ENCODE results near the gene NABP1. TPM values are rescaled to one million over a fixed set of nuclear protein-coding genes. Genes with fewer than 3 reads are reported as not detected.

Gene NABP1
- total RNA-seq, 6 experiments from 2014 or later, result 5.2 to 28.2 (median 20.7) TPM

DNA sequence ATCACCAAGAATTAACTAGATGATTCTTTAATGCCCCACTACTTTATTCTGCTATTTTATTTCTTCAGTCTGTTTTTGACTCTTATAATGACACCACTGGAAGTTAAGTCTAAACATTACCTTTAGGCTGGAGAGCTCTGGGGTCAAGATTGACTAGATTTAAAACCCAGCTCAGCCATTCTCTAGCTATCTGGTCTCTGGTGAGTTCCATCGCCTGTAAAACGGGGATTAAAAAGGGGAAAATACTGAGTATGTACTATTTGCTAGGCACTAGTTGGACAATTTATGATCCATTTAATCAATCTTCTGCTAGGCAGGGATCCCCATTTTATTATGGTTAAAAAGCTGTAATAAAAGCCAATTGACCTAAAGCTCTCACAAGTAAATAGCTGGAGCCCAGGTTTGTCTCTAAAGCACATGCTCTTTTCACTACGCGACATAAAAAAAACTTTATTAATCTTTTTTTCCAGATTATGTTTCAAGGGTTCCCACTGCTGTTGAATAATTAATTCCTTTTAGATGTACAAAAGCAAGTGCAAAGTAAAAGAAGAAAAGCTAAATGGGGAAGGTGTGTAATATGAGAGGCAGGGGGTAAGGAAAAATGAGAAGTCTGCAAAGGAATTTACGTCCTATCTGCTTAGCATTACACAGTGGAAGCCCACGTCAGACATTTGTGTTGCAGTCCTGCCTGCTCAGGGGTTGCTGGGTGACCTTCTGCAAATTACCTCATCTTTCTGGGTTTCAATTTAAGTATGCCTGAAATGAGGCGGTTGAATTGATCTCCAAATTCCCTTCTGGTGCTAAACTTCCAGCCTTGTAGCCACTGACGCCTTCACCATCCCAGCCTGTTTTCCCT is 918 bp upstream of the NABP1 start:
- peak overlapping the region; percentile 49 to 68 (median 55) for H3K4me3 ChIP-seq
- ATAC-seq (peak; percentile 33 to 41 (median 35)), DNase-seq (peak in 1 of 3 donors; percentile 26)
- WGBS (ENCODE audit: insufficient coverage, low coverage, low lambda C conversion rate, missing lambda C conversion rate), result 34% methylated on average over 7 of the region's 8 CpGs
- TF ChIP-seq POLR2A (IDR thresholded peaks at IDR 0.05), result no peak
- TF ChIP-seq, protein P1, sequence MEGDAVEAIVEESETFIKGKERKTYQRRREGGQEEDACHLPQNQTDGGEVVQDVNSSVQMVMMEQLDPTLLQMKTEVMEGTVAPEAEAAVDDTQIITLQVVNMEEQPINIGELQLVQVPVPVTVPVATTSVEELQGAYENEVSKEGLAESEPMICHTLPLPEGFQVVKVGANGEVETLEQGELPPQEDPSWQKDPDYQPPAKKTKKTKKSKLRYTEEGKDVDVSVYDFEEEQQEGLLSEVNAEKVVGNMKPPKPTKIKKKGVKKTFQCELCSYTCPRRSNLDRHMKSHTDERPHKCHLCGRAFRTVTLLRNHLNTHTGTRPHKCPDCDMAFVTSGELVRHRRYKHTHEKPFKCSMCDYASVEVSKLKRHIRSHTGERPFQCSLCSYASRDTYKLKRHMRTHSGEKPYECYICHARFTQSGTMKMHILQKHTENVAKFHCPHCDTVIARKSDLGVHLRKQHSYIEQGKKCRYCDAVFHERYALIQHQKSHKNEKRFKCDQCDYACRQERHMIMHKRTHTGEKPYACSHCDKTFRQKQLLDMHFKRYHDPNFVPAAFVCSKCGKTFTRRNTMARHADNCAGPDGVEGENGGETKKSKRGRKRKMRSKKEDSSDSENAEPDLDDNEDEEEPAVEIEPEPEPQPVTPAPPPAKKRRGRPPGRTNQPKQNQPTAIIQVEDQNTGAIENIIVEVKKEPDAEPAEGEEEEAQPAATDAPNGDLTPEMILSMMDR (IDR thresholded peaks at IDR 0.05), result no peak
- intact Hi-C loops (cut with DNase I), result no loop called here
- H3K4me1 ChIP-seq, result peaks cover 0 to 6% (median 0%) of the 10 kb centered on the region in 4 donors
- peaks cover 0 to 4% (median 2%) of the 10 kb centered on the region in 4 donors for H3K36me3 ChIP-seq
- no peaks in the 10 kb centered on the region for H3K27me3 ChIP-seq
- no peaks in the 10 kb centered on the region for H3K9me3 ChIP-seq
- peak overlapping the region; percentile 97 to 98 (median 98) for H3K27ac ChIP-seq

DNA sequence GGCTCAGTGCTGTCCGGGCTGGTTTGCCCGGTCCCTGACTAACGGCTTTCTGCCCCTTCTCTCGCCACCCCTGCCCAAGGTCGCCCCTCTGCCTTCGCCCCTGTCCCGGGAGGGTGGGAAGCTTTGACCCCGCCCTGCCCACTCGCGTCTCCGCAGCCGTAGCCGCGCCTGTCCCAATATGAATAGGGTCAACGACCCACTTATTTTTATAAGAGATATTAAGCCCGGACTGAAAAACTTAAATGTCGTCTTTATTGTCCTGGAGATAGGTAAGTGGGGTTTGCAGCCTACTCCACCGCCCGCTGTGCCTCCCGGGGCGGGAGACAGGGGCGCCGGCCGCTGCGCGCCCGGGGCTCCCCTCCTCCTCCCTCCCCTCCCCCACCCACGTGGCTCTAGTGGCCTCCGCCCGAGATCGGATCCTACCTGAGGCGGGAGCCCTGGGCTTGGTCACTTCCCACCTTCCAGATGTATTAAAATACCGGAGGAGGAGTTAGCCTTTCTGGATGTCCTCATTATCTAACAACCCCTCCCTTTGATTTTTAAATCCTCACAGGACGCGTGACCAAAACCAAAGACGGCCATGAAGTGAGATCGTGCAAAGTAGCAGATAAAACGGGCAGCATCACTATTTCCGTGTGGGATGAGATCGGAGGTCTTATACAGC is 633 bp downstream of the NABP1 start:
- Histone ChIP-seq H3K36me3 (peaks cover 0 to 18% (median 8%) of the 10 kb centered on the region in 4 donors), H3K4me1 (peaks cover 0 to 6% (median 0%) of the 10 kb centered on the region in 4 donors), H3K27me3 (no peaks in the 10 kb centered on the region), H3K27ac (peak overlapping the region; percentile 82 to 98 (median 94)), H3K4me3 (peak overlapping the region; percentile 68 to 73 (median 73)), H3K9me3 (no peaks in the 10 kb centered on the region)
- TF ChIP-seq, protein P1 (IDR thresholded peaks at IDR 0.05), result no peak
- TF ChIP-seq POLR2A (IDR thresholded peaks at IDR 0.05), result no peak
- peak; percentile 9 to 37 (median 24) for ATAC-seq
- 9% methylated on average over 19 of the region's 40 CpGs for WGBS (ENCODE audit: insufficient coverage, low coverage, low lambda C conversion rate, missing lambda C conversion rate)
- peak; percentile 73 to 79 (median 77) for DNase-seq
- intact Hi-C loops (cut with DNase I), result no loop called here

DNA sequence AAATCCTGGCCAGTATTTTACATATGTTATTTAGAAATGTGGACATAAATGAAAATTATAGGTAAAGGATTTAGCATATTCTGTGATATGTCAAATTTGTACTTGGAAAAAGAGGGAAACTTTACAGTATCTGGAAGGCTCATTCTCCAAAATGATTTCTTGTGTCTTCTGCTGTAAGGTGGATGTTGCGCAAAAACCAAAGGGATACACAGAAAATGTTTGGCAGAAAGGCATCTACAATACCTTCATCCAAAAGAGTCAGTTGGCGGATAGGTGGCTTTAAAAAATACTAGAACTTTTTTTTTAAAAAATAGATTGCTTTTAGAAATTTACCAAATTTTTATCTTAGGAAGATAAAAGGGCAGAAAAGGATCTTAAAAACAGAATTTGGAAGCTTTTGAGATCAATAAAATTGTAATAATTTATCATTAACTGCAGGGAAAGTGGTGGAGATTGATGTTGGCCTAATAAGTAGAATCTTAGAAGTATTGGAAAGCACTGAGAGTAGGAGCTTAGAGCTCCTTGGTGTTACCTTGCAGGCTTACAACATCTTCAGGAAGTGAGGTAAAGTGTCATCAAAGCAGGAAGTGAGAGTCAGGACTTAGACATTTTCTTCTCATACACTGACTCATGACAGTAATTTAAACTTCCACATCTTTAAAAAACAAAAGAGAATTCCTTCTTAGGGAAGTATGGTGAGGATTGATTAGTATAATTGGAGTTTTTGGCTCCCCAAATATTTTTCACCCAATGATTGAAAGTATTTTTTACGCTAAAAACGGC is 2.1 kb downstream of the NABP1 start:
- no peaks in the 10 kb centered on the region for H3K27me3 ChIP-seq
- peaks cover 0 to 6% (median 0%) of the 10 kb centered on the region in 4 donors for H3K4me1 ChIP-seq
- intact Hi-C loops (cut with DNase I), result no loop called here
- H3K36me3 ChIP-seq, result peaks cover 0 to 31% (median 15%) of the 10 kb centered on the region in 4 donors
- H3K4me3 ChIP-seq, result peak overlapping the region in 2 of 3 donors; percentile 68 to 73
- DNase-seq (no peak), ATAC-seq (no peak)
- H3K9me3 ChIP-seq, result no peaks in the 10 kb centered on the region
- 87% methylated on average over 4 of the region's 4 CpGs for WGBS (ENCODE audit: insufficient coverage, low coverage, low lambda C conversion rate, missing lambda C conversion rate)
- TF ChIP-seq, protein P1 (IDR thresholded peaks at IDR 0.05), result no peak
- no peak for TF ChIP-seq POLR2A (IDR thresholded peaks at IDR 0.05)
- peak overlapping the region in 2 of 3 donors; percentile 94 to 98 for H3K27ac ChIP-seq

DNA sequence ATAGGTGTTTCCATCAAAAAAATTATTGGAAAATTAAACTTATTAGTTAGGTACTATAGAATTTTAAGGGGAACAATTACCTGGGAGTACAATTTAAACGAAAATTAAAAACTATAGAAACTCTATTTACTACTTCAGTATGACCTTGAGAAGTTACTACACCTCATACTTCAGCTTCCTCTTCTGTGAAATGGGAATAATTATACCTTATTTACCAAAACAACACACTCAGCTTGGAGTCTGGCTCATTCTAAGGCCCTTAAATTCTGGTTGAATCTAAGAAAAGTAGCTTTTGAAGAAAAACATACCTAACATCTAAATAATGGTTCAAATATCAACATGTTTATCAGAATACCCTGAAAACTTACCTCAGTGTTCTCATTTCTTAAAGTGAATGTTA is 2.7 kb downstream of the NABP1 start:
- 67% methylated on average over 1 of the region's 1 CpG for WGBS (ENCODE audit: insufficient coverage, low coverage, low lambda C conversion rate, missing lambda C conversion rate)
- Histone ChIP-seq H3K36me3 (peaks cover 0 to 37% (median 17%) of the 10 kb centered on the region in 4 donors), H3K9me3 (no peaks in the 10 kb centered on the region), H3K4me1 (peaks cover 0 to 6% (median 0%) of the 10 kb centered on the region in 4 donors), H3K27ac (no peak overlapping the region), H3K4me3 (no peak overlapping the region), H3K27me3 (no peaks in the 10 kb centered on the region)
- intact Hi-C loops (cut with DNase I), result no loop called here
- TF ChIP-seq, protein P1 (IDR thresholded peaks at IDR 0.05), result no peak
- TF ChIP-seq POLR2A (IDR thresholded peaks at IDR 0.05), result no peak
- ATAC-seq (no peak), DNase-seq (no peak)

Measured in right lobe of liver (tissue), 6 donors.